GM21381 (cell line): ENCODE data around the gene UBE2L5.

ENCODE experiments used
- ATAC-seq: cut with Tn5 transposase; IDR thresholded peaks from one replicate; pipeline ENCODE4 v1.9.1; 2021; ENCODE audit warnings: mild to moderate bottlenecking, moderate library complexity; ENCODE audit not compliant: unreplicated experiment

UBE2L5 gene

DNA sequence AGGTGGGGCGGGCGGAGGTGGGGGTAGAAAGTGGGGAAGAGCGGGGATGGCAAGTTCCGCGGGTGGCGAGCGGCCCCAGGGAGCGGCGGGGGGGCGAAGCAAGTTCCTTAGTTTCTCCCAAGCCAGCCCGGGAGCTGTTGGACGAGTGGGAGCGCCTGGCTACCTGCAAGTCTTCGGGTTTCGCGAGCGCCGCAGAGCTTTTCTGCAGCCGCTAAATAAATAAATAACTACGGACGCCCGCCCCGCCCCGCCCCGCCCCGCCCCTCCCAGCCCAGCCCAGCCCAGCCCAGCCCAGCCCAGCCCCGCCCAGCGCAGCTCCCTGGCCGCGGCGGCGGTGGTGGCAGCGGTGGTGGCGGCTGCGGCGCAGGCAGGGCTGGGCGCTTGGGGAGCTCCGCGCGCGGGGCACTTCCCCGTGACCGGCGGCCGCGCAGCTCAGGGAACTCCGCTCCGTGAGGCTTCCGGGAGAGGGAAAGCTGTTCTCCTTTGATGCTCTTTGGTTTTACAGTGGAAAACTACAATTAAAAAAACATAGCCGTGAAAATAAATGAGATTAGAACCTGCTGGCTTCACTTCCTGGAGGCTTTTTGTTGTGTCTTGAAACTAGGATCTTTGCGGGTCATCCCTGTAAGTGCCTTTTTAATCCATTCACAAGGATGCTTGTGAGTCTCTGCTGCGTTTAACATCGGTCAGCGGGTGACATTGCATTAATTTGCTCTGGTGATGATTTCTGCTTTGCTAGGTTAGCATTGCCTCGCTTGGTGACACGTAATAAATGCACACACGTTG, at the start of gene UBE2L5:
UBE2L5 (plus strand) TSS at position 440 of the 786 bp plus-strand sequence. CDS start 5,498 bp downstream, outside the sequence.
- ATAC-seq, result peak; percentile 65

DNA sequence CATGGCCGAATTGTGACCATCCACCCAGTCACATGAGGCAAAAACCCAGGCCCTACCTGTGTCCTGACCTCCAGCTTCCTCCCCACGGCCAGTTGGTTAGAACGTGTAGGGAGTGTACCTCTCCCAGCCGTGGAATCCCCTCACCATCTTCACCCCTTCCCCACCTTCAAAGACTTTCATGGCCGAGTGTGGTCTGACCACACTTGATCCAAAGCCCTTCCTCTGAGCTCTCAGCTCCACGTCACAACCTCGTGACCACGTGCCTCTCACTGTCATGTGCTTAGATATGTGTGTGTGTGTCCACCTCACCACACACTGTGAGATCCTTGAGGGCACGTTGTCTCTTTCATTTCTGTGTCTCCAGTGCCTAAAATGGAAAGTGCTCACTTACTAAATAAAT, 48.6 kb upstream of the UBE2L5 start:
- ATAC-seq, result peak; percentile 23

DNA sequence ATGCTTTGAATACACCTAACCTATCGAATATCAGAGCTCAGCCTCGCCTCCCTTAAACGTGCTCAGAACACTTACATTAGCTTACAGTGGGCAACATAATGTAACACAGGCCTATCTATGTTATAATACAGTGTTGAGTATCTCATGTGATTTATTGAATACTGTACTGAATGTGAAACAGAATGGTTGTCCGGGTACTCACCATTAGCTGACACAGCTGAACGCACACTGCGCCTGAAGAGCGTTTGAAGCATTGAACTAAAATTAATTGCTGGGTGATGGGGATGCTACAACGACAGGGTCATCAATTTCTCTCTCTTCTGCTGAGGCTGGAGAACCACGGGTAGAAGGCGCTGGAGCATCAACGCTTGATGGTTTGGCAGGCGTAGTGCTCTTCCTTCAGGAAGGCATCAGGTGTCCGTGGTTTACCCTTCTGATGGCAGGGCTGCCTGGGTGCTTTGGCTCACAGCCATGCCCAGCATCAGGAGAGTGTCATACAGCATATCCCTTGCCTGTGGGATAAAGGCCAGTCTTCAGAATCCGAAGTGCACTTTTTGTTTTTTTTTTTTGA, 46.9 kb upstream of the UBE2L5 start:
- ATAC-seq, result no peak

DNA sequence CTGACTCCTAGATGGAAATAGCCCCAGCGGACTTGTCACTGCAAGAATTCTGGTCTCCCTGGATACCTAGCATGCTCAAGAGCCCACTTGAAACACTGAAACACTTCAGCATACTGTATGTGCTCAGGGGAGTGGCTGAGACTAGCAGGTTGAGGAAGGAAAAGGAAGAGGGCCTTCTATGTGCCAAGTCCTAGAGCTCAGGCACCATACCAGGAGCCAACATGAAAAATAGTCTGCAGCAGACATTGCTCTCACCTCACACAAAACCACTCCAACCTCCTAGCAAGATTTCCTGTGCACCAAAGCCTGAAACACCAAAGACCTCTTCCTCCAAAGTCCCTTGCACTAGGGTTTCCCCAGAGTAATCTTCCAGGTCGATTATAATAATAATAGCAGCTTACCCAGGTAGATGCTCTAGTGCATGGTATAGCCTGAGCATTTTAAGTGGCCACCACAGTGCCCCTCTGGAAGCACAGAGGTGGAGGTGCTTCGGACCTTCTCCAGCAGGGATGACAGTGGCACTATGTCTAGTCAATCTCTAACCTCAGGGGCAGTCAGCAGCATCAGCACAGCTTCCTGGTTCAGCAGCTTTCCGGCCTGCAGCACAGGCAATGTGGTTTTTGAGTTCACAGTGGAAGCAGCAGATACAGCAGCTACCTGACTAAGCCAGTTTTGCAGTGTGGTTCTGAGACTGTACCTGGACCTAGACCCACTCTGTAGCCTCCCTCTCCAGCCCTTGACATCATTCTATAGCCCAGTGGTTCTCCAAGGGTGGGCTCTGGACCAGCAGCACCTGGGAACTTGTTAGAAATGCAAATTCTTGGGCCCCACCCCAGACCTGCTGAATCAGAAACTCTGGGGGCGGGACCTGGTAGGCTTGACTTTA, 45.6 kb upstream of the UBE2L5 start:
- ATAC-seq, result peak; percentile 63

DNA sequence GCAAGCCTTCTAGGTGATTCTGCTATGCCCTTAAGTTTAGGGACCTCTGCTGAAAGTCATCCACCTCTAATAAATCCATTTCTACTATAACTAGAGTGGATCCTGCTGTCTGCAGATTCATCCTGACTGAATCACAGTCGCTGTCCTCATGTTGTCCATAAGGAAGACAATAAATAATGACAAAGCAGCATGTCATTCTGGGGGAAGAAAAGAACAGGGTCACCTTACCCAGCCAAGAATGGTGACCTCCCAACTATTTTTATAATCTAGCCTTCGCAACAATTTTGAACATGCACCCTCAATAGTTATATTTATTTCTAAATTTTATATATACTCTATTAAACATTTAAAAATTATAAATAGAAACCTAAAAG, 45.0 kb upstream of the UBE2L5 start:
- ATAC-seq, result no peak

DNA sequence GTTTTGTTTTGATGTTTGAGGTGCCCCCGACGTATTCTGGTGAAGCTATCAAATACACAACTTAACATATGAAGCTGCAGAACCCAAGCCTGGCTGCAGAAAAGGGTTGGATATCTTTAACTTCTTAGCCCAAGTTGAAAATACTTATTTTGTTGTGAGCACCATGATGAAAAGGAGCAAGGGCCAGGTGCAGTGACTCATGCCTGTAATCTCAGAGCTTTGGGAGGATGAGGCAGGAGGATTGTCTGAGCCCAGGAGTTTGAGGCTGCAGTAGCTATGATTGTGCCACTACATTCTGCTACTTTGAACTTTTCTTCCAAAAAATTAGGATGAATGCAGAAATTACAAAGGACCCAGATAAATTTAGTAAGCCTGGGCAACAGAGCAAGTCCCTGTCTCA, 44.1 kb upstream of the UBE2L5 start:
- no peak for ATAC-seq

DNA sequence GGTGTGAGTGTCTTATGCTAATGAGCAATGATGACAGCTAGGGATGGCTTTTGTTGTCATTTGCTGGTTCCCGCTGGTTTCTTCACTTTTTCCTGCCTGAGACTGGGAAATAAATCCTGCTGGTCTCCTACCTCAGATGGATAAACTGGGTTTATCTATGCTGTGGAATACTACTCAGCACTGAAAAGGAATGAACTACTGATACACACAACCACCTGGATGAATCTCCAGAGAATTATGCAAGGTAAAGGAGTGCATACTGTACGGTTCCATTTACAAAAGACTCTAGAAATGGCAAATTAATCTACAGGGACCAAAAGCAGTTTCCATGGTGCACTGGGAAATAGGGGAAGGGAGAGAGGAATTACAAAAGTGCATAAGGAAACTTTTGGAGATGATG, 41.2 kb upstream of the UBE2L5 start:
- no peak for ATAC-seq

DNA sequence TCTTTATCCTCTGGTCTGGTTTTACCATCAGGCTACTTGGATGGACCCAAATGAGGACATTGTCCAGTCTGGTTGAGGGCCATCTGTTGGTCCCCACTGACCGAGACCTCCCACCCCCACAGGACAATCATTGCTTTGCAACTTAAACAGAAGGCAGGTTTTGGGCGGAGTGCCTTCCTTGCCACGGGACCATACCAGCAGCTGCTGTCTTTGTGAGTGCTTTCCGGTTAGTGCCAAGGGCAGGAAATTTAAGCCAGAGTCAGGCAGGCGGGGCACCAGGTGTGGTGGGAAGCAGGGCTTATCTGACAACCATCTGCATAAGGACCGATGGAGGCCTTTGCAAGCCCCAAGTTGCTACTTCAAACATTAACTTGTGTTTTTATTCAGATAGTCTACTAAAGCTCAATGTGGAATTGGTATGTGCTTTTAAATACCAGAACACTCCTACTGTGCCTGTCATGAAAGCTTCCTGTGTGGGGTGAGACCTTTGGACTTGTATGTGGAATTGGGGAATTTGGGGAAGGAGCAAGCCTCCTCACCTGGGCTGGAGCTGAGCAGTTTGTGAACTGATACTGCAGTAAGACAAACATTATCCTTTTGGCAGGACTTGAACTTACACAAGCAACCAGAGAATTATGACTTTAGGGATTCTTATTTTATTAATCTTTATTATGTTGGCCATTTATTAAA, 39.3 kb upstream of the UBE2L5 start:
- ATAC-seq, result no peak

DNA sequence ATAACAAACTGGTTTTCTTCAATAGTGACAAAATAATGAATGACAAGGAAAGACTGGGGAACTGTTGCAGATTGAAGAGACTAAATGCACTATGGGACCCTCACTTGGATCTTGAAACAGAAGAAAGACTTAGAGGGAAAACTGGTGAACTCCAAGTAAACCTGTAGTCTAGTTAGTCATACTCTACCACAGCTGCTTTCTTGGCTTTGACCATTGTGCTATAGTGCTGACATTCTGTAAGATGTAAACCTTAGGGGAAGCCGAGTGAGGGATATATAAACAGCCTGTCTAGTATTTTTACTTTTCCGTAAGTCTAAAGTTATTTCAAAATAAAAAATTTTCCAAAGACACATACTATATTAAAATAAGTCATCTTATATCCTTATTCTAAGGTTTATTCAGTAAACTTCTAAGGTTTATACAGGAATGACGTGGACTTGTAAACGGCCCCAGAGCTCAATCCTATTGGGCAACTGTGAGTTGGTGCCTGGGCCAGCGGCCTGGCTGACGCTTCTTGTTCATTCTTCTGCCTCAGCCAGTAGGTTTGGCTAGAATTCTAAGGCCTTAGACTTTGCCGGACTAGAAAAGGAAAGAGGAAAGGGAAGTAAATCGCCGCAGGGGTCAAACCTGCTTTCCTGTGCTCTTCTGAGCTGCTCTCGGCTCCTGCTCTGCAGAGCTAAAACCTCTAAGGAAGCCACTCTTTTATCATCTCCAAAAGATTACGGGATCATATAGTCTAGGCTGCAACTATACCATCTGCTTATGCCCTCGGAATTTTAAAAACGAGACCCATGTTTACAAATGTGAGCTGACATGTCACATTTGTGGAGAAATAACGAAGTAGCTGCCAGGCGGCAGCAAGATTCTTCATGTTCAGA, 33.6 kb upstream of the UBE2L5 start:
- ATAC-seq, result no peak

DNA sequence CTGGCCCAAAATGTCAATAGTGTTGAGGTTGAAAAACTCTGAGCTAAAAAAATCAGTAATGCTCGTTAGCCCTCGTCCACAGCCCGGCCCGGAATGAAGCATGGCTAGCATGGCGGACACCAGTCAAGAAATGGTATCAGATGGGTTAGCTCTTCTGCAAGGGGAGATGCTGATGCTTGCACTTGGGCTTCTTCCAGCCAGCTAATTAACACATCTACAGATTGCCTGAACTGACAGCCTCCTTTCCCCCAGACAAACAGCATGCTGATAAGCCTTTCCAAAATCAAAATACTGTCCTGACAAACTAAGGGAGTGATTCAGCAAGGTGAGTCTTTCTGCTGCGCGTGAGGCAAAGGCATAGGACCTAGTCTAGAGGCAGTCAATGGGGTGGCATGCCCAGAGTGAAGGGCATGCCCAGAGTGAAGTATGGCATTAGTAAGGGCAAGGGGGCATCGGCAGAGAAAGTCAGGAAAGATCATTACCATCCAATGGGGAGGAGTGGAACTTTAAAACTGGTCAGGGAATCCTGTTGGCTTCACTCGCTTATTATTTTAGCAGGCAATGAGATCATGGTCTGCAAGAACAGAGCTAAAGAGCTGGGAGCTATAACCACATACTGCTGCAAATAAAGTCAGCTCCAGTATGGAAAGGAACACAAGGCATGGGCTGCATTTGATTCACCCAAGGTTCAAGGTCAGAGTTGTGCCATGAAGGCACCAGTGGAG, 30.2 kb upstream of the UBE2L5 start:
- no peak for ATAC-seq

DNA sequence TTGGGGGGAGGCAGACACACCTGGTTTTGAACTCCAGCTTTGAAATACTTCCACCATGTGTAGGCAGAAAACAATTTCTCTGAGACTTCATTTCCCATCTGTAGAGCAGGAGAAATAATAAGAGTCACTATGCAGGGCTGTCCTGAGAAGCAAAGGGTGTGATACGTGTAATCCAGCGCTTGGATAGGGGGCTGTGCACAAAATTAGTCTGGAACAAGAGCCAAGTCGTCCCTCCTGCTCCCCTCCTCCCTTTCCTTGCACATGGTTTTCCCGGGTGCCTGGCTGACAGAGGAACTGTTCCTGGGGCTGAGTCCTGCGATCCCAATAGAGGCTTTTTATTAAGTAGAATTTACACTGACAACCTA, 29.6 kb upstream of the UBE2L5 start:
- ATAC-seq, result no peak

DNA sequence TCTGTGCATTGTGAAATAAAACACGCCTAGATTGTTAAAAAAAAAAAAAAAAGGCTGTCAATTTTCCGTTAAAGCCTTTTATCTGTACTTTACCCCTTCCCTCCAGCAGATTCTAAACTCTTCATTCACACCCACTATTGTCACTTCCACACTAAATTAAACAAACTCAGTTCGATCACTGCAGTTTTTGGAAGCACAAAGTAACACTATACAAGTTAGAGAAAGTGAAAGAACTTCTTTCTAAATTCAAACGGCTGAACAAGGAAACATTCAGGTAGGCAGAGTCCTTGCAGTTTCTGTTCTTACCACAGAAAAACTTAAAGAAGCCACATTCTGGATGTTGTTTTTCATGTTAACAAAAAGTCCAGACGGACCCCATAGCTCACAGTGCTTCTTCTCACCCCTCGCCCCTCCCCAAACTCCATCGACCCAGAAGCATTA, 27.5 kb upstream of the UBE2L5 start:
- peak; percentile 69 for ATAC-seq

DNA sequence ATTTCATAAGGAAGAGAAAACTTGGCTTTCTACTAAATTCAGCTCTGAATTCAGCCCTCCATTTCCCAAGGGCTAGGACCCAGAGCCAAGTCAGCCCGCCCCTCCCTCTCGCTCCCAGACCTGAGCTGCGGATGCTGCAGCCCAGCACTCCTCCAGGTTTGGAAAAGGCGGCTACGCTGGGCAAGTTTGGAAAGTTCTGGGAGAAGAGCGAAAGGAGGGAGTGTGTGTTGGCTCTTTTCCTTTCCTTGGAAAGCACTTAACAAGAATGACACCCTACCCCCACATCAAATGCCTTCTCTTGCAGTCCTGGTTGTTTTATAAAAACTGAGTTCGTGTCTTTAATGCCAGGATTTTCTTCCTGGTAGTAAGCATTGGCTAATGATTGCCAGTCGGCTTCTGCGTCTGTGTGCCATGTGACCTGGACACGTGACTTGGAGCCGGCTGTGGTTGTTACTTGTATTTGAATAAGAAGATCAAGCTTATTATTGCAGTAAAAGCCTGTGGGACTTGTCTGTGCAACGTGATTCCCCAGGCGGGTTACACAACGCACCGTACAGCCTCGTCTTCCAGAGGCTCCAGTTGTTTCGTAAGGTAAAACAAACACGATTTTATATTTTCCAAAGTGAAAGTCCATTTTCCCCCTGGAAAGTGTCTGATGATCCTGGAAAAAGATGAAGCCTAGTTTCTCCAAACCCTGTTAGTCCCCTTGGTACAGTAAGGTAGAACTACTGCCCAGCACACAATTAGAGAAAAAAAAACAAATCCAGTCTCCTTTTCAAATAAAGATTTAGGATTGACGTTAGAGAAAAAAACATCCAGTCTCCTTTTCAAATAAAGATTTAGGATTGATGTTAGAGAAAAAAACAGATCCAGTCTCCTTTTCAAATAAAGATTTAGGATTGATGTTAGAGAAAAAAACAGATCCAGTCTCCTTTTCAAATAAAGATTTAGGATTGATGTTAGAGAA, 26.8 kb upstream of the UBE2L5 start:
- peak; percentile 63 for ATAC-seq

DNA sequence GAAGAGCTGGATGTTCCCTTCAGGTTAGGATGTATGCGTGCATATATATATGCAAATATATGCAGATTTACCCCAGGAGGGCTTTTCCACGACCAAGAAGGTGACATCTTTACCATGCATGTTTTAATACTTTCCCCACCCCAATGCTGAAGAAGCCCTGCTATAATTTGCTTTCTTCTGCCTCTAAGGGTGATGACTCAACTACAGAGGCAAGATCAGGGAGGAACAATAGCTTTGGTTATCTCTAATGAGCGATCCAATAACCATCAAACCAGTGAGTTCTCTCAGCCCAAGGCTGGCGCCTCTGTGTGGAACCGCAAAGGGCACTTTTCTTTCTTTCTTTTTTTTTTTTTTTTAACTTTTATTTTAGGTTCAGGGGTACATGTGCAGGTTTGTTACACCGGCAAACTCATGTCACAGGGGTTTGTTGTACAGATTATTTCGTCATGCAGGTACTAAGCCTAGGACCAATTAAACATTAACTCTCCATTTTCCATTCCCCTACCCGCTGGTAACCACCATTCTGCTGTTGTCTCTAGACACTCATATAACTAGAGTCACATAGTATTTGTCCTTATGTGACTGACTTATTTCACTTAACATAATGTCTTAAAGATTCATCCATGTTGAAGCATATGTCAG, 25.7 kb upstream of the UBE2L5 start:
- ATAC-seq, result no peak

DNA sequence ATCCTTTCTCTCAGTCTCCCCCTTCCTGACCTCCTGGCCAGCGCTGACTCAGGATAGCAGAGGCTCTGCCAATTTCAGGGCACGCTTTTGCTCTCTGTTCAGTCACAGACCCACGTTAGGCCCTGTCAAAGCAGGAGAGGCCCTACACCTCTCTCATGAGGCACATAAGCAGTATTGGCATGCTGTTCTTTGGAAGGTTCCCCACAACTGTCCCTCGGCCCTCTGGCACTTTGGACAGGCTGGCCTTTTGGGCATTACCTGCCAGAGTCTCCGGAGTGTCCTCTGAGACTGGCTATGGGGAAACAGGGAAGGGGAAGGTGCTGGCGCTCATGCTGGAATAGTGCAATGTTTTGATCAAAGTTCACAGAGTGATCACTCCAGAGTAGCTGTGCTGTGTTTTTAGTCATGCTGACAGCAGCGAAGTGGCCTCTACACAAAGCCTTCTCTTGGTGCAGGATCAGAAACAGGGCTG, 23.7 kb upstream of the UBE2L5 start:
- ATAC-seq, result no peak

DNA sequence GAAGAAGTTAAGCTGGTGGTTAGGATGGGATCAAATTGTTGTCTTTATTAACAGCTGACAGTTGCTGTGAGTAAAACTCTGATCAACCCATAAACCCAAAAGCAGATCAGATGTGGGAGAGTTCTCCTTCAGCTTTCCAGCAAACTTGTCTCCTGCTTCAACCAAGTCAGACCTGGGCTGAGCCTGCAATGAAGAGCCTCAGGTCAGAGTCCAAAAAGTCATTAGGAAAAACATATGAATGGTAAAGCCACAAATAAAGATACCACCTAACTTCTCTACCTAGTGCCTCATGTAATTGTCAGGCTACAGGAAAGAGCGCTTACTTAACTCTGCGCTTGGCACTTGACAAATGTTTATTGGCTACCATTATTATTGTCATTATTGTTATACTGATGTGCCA, 21.9 kb upstream of the UBE2L5 start:
- ATAC-seq, result no peak

DNA sequence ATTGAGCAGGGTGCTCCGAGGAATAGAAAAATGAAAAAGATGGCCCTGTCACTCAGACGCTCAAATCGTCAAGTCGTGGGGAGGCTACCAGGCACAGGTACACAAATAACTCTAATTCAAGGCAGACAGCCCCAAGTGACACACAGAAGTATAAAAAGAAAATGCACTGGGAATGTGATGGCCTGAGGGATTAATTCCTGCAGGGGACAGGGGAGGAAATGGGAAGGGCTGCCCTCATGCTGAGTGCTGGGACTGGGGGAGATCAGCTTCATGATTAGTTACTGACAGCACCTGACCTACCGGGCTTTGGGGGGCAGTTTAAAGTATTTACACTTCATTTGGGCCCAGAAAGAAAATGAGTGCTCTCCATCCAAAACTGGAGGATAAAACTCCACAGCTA, 20.9 kb upstream of the UBE2L5 start:
- no peak for ATAC-seq

DNA sequence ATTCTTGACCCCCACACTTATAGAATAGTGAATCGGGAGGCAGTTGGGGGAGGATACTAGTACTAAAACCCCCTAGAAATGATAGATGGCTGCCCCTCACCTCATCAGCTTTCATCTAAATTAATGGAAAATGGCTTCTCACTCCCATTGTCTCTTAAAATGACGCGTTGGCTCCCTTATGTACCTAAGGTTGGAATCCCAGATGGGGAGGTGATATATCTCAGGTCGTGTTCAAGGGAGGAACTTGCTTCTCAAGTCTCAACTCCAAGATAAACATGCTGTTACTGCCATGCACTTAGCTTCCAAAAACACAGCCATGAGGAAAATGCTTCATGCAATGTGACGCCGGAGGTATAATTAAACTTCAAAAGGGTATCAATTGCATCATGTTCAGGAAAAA, 18.8 kb upstream of the UBE2L5 start:
- no peak for ATAC-seq
